Thymus (tissue), 11 donors: Measurements from ENCODE around the gene CHTF18. TPM values are rescaled to one million over a fixed set of nuclear protein-coding genes. Genes with fewer than 3 reads are reported as not detected.

ENCODE experiments used
- DNase-seq, 9 donors: peaks; one replicate each; pipeline ENCODE4 v3.0.0-alpha.2; 2013; ENCODE audit warnings: low spot score in 9 of 9, low read depth in 6 of 9, missing footprints in 1 of 9
- H3K27ac ChIP-seq, 2 donors: one replicate each; pipeline ENCODE4 v1.5.1; 2013; ENCODE audit warnings: control low read depth in 1 of 2, low read depth in 1 of 2, low read length in 1 of 2, mild to moderate bottlenecking in 1 of 2, moderate library complexity in 1 of 2
- H3K27me3 ChIP-seq, 2 donors: one replicate each; pipeline ENCODE4 v1.5.1; 2013; ENCODE audit warnings: low read length in 1 of 2; ENCODE audit not compliant: control insufficient read depth in 2 of 2, insufficient read depth in 1 of 2
- H3K36me3 ChIP-seq, 2 donors: one replicate each; pipeline ENCODE4 v1.5.1; 2013; ENCODE audit warnings: low read length in 1 of 2, mild to moderate bottlenecking in 1 of 2, moderate library complexity in 1 of 2; ENCODE audit not compliant: control insufficient read depth in 2 of 2, insufficient read depth in 2 of 2
- H3K4me1 ChIP-seq, 2 donors: one replicate each; pipeline ENCODE4 v1.5.1; 2013; ENCODE audit warnings: low read length in 2 of 2; ENCODE audit not compliant: control insufficient read depth in 2 of 2, insufficient read depth in 2 of 2
- H3K4me3 ChIP-seq, 2 donors: one replicate each; pipeline ENCODE4 v1.5.1; 2013; ENCODE audit warnings: low read length in 2 of 2, control low read depth in 1 of 2, mild to moderate bottlenecking in 1 of 2
- H3K9me3 ChIP-seq, 2 donors: one replicate each; pipeline ENCODE4 v1.5.1; 2013; ENCODE audit warnings: low read length in 1 of 2, mild to moderate bottlenecking in 1 of 2; ENCODE audit not compliant: control insufficient read depth in 2 of 2, insufficient read depth in 1 of 2
- WGBS: extraction: QIAGEN DNeasy Blood & Tissue Kit; methylation state at CpG from one replicate; pipeline ENCODE4 v1.1.7; 2013; 5-methylcytosine and 5-hydroxymethylcytosine counted together
- polyA plus RNA-seq: library from polyadenylated mRNA; stranded (reverse); fragments of 200-250 nt; gene quantifications from one replicate; pipeline ENCODE4 v1.2.3, GENCODE V29; 2013
- total RNA-seq: library from RNA; stranded (reverse); fragments of 120-200 nt; gene quantifications from one replicate; pipeline ENCODE4 v1.2.4, GENCODE V29; 2013
- donor health status: healthy.

Gene CHTF18
- total and polyA plus RNA-seq, 2 donors: 20.4 to 38.8 TPM

DNA sequence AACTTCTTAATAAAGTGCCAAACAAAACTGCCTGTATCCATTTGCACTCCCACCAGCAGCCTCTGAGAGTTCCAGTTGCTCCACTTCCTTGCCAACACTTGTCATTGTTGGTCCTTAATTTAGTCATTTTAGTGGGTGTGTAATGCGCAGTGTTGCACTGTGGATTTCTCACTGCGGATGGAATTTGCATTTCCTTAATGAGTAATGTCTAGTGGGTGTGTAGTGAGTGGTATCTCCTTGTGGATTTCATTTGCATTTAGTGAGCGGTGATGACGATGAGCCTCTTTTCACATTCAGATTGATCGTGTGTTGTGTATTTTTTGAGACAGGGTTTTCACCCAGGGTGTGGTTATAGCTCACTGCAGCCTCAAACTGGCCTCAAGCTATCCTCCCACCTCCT is 32.0 kb upstream of the CHTF18 start:
- 97% methylated on average over 5 of the region's 5 CpGs for WGBS
- peaks cover 0 to 36% of the 10 kb centered on the region in 2 donors for H3K27me3 ChIP-seq

GRCh38 chr16:759110-759910 is 29.1 kb upstream of the CHTF18 start:
- no peaks in the 10 kb centered on the region for H3K36me3 ChIP-seq
- WGBS: 96% methylated on average over 34 of the region's 34 CpGs
- H3K9me3 ChIP-seq: no peaks in the 10 kb centered on the region
- no peak overlapping the region for H3K27ac ChIP-seq
- H3K4me3 ChIP-seq: no peak overlapping the region
- DNase-seq: no peak
- H3K27me3 ChIP-seq: peaks cover 0 to 20% of the 10 kb centered on the region in 2 donors
- H3K4me1 ChIP-seq: no peaks in the 10 kb centered on the region

More for the DNA sequence above, 32.0 kb upstream of the CHTF18 start:
- Histone ChIP-seq H3K27ac (no peak overlapping the region), H3K4me3 (no peak overlapping the region), H3K9me3 (no peaks in the 10 kb centered on the region), H3K4me1 (no peaks in the 10 kb centered on the region), H3K36me3 (no peaks in the 10 kb centered on the region)
- DNase-seq: no peak

DNA sequence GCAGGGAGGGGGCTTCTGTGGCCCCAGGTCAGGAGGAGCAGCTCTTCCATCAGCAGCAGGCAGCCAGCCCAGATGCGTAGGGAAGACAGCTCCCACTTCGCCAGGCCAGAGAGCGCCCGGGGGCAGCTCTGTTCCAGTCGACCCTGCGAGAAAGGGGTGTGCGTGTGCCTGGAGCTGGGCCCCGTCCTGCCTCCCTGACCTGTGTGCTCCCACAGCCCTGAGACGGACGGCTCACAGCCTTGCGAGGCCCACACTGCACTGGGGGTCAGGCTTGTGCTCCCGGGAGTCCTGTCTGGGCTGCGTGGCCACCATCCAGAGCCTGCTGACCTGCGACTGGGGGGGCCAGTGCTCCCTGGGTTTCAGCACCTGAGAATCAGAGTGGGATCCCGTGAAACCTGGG is 28.4 kb upstream of the CHTF18 start:
- Histone ChIP-seq H3K27ac (no peak overlapping the region), H3K4me1 (no peaks in the 10 kb centered on the region), H3K27me3 (peaks cover 0 to 14% of the 10 kb centered on the region in 2 donors), H3K4me3 (no peak overlapping the region), H3K36me3 (no peaks in the 10 kb centered on the region), H3K9me3 (no peaks in the 10 kb centered on the region)
- 94% methylated on average over 15 of the region's 15 CpGs for WGBS
- no peak for DNase-seq

GRCh38 chr16:760545-761343 is 27.7 kb upstream of the CHTF18 start, which contains the start of gene MSLN:
Gene MSLN, plus strand, starts transcription at chr16:760734. Its CDS starts 1,947 bp downstream, at chr16:762681.
- 95% methylated on average over 37 of the region's 37 CpGs for WGBS
- no peaks in the 10 kb centered on the region for H3K4me1 ChIP-seq
- peaks cover 0 to 9% of the 10 kb centered on the region in 2 donors for H3K27me3 ChIP-seq
- H3K27ac ChIP-seq: no peak within 1 kb of the TSS
- no peak within 1 kb of the TSS for H3K4me3 ChIP-seq
- no peaks in the 10 kb centered on the region for H3K9me3 ChIP-seq
- H3K36me3 ChIP-seq: no peaks in the 10 kb centered on the region
- DNase-seq: no peak

DNA sequence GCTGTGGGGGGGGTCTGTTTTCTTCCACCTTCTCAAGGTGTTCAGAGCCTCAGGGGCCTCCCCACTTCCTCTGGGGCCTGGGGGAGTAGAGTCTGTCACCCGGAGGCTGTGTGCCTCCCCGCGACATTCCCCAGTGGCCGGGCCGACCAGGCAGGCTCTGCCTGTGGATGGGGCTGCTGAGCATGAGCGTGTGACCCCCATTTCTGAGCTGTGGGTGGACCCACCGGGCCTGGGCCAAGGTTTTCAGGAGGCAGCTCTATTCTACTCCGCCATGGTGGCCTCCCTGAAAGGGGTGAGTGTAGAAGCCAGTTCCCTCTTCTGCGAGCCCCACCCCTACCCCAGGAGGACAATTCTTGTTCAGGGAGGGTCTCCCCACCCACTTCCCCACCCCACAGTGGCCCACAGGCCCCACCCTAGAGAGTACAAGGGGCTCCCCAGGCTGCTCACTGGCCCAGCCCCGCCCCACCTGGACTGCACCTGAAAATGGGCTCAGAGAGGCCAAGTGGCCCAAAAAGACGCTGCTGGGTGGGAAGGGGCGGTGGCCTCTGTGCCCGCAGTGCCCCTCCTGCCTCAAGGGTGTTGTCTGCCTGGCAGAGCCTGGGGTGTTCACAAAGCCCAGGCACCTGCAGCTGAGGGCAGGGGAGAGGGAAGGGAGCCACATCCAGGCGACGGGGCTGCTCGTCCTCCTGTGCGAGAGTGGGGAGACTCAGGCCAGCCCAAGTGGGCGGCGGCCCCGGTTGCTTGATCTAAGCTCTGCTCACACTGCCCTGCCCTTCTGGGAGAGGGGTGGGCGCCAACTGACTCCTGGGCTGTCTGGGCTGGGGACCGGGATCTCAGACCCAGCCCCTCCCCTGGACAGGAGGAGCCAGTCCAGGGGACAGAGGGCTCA is 26.6 kb upstream of the CHTF18 start:
- H3K4me1 ChIP-seq: no peaks in the 10 kb centered on the region
- H3K27me3 ChIP-seq: peaks cover 0 to 6% of the 10 kb centered on the region in 2 donors
- H3K9me3 ChIP-seq: no peaks in the 10 kb centered on the region
- no peaks in the 10 kb centered on the region for H3K36me3 ChIP-seq
- DNase-seq: no peak
- WGBS: 88% methylated on average over 22 of the region's 22 CpGs
- H3K4me3 ChIP-seq: no peak overlapping the region
- no peak overlapping the region for H3K27ac ChIP-seq

DNA sequence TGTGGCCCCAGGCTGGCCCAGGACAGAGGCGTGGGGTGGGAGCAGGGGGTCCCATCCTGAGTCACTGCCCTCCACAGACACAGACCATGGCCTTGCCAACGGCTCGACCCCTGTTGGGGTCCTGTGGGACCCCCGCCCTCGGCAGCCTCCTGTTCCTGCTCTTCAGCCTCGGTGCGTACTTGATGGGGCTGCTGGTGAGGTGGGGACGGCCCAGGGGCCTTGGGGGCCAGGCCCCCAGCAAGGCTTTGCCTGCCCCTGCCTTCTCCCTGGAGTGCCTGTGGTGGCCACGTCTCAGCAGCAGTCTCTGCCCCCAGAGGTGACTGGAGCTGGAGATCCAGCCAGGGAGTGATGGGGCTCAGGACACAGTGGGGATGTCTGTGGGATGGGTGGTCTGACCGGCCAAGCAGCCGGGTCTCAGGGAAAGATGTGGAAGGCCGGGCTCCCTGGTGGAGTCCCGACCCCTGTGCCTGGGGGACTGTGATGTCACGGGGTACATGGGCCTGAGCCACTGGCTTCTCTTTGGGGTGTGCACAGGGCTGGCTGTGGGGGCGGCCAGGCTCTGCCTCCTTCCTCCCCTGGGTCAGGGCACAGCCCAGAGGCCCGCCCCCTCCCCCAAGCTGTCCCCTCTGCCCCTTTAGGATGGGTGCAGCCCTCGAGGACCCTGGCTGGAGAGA is 25.7 kb upstream of the CHTF18 start:
- Histone ChIP-seq H3K4me1 (no peaks in the 10 kb centered on the region), H3K4me3 (no peak overlapping the region), H3K27me3 (peaks cover 0 to 6% of the 10 kb centered on the region in 2 donors), H3K36me3 (no peaks in the 10 kb centered on the region), H3K27ac (no peak overlapping the region), H3K9me3 (no peaks in the 10 kb centered on the region)
- 93% methylated on average over 17 of the region's 17 CpGs for WGBS
- DNase-seq: no peak

- Histone ChIP-seq H3K27me3 (peaks cover 0 to 11% of the 10 kb centered on the region in 2 donors), H3K27ac (no peak overlapping the region), H3K4me1 (no peaks in the 10 kb centered on the region), H3K4me3 (no peak overlapping the region), H3K9me3 (no peaks in the 10 kb centered on the region), H3K36me3 (no peaks in the 10 kb centered on the region)
- WGBS: 91% methylated on average over 21 of the region's 21 CpGs
- DNase-seq: no peak
Observed at GRCh38 chr16:763369-764183, 24.8 kb upstream of the CHTF18 start.
